Brain pericyte (primary cell): Measurements from ENCODE around the gene NUP62.
"Not testable (repeated sequence)": the region's sequence is repeated elsewhere in the genome, so short reads cannot be mapped to it uniquely, and the experiment has no call there.

Experiments used
- DNase-seq: peaks from one replicate; pipeline ENCODE4 v3.0.0-alpha.2; 2012; ENCODE audit warnings: low read depth, low spot score

Gene NUP62

DNA sequence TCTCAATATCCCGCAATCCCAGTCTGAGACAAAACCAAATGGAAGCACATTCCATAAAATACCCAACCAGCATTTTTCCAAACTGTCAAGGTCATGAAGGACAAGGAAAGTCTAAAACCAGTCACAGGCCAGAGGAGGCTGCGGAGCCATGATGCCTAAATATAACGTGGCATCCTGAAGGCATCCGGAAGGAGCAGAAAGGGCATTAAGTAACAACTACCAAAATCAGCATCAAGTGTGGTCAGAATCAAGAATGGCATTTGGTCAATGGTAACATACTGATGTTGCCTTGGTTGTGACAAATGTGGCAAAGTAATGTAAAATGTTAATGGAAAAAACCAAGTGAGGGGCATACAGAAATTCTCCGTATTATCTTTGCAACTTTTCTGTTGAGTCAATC, 3.8 kb downstream of the NUP62 start:
- DNase-seq: no peak

- DNase-seq: not testable (repeated sequence)
Observed at GRCh38 chr19:49924881-49925210, 4.5 kb downstream of the NUP62 start.

- no peak for DNase-seq
Observed at GRCh38 chr19:49924004-49924880, 5.1 kb downstream of the NUP62 start.

GRCh38 chr19:49923055-49924003, 6.0 kb downstream of the NUP62 start:
- DNase-seq: no peak

DNA sequence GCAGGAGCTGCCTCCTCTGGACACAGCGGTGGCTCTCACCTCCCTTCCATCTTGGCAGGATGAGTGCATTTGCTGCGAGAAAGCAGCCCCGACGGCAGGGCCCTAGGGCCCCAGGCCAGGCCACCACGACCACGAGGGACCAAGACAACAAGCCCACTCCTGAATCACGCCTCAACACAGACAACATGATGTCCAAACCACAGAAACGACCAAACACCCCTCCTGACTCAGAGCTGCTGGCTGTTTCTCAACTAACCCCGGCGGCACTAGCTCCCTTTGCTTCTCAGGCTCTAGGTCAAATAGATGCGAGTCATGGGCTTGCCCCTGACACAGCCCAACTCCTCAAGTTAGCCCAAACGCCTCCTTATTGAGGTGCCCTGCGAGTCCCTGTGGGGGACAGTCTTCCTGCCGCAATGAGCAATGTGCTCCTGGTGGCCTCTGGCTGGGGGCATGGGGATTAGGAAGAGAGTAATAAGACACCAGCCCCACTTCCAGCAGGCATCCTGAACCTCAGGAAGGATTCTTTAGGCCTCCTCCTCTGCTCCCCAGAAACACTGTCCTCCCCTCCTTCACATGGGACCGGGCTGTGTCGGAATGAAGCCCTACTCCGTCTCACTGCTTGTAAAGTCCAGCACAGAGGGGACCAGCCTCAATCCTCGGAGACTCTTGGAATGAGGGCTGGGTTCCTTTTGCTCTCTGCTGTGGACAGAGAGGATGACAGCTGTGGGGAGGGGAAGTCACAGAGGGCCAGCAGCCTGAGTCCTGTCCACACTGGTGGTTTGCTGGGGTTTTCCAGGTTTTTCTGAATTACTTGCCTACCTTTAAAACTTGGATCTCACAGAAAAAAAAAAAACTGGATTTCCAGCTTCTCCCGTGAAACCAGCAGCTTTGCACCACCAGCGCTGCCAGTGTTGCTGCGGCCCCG, 7.2 kb downstream of the NUP62 start:
- no peak for DNase-seq

- DNase-seq: no peak
Observed at GRCh38 chr19:49920624-49921363, 8.5 kb downstream of the NUP62 start.

GRCh38 chr19:49918089-49918488, 11.2 kb downstream of the NUP62 start:
- no peak for DNase-seq

DNA sequence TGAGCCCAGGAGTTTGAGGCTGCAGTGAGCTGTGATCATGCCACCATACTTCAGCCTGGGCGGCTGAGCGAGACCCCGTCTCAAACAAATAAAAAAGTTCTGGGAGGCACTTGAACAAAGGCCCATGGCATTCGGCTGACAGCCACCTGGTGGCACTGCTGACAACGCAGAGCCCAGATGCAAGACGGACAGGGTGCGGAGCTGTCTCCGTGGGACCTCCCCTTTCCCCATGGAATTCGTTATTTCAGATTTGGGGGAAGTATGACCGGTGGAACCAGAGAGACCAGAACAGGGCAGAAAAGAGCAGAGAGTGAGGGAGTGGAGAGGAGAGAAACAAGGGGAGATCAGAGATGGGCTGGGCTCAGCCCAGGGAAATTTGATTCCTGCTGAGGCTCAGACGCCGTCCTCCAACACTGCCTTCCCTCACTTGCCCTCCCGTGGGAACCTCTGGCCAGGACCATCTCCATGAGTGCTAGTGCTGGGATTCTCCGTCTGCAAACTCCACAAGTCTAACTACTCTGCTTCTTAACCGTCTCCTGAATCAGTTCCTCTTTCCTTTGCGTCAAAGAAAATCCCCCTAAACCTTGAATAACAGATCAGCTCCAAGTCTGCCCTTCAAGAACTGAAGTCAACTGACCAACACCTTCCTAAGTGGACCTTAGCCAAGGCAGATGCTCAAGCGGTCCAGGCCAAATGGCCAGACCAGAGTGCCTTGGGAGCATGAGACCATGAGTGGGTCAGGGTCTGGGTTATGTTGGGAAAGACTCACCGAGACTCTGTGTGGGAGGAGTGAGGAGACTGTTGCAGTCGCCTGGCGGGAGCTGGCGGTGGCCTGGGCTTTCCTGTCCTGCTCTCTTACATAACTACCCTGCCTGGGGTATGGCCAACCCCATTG, 12.2 kb downstream of the NUP62 start:
- DNase-seq: no peak

- DNase-seq: no peak
Observed at GRCh38 chr19:49915271-49915670, 14.0 kb downstream of the NUP62 start.

DNA sequence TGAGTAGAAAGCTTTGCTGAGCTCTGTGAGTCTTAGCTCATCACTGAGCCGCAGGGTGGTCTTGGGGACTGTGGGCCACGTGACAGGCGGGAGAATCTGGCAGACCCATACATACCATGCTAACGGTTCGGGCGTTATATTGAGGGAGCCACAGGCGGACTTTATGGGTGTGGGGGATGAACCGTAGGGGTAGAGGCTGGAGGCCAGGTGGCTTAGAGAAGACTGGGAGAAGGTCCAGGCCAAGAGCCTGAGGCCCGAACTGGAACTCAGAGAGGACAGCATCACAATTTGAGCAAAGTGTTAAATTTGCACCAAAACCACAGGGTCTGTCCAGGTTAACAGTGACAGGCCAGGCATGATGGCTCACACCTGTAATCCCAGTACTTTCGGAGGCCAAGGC, 15.6 kb downstream of the NUP62 start:
- no peak for DNase-seq

DNA sequence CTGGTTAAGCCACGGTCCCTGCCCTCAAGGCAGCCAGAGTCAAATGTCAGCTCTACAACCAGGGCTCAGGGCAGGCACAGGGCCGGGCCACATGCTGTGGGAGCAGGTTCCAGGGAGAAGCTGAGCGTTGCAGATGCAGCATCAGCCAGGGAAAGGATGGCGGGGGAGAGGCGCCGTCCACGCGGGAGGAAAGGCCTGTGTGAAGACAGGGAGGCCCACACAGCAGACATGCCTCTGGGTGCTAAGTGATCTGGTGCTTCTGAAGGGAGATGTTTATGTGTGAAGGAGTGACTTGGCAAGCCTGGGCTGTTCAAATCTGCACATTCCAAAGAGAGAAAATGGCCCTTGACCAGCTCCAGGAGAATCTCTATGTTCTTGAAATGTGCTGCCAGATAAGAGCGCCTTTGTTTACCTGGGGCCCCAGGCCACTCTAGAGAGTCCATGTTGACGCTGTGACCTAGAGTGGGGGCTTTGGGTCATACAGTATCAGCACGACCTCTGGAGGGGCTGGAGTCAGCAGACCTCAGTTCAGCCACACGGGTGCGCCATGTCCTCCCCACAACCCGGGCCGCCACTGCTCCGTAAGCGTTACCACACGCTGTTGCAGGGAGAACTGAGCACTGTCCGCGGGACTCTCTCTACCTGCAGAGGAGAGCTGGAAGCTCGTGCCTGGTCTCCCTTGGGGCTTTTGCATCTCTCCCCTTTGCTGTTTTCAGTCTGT, 16.2 kb downstream of the NUP62 start:
- no peak for DNase-seq

- DNase-seq: no peak
Observed at GRCh38 chr19:49911381-49912145, 17.7 kb downstream of the NUP62 start.

DNA sequence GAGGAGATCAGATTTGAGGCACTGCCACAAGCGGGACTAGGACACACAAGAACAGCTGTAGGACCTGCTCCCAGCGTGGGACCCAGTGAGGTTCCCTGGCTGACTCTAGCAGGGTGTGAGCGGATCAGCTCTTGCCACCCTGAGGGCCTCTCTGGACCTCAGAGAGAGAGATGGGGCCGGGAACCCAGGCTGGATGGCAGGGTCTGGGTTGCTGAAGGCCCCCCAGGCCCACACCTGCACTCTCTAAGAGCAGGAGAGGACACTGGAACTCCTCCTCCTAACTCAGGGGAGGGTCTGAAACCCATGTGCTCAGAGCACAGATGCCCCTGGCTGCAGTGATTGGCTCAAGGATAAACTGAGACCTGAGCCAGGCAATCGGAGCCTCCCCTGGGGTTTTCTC, 19.1 kb downstream of the NUP62 start:
- no peak for DNase-seq

GRCh38 chr19:49908480-49909420, 20.6 kb downstream of the NUP62 start:
- no peak for DNase-seq

GRCh38 chr19:49907745-49908446, 21.4 kb downstream of the NUP62 start:
- no peak for DNase-seq

GRCh38 chr19:49906879-49907564, 22.3 kb downstream of the NUP62 start:
- DNase-seq: no peak
